GM12892 (cell line): Measurements from ENCODE around the gene MALL.

Experiments
- POLR2A ChIP-seq: IDR thresholded peaks from 2 replicates; pipeline ENCODE4 v1.6.1; 2011; ENCODE audit warnings: low read depth, low read length, control low read depth
- POLR2AphosphoS5 ChIP-seq: IDR thresholded peaks from 2 replicates; pipeline ENCODE4 v1.6.1; 2011; ENCODE audit warnings: low read depth, low read length, control low read depth
- TAF1 ChIP-seq: IDR thresholded peaks from 2 replicates; pipeline ENCODE4 v1.6.1; 2011; ENCODE audit warnings: low read depth, mild to moderate bottlenecking, control low read depth, low read length, borderline replicate concordance

GRCh38 chr2:110149330-110150220 lies 34.0 kb upstream of the MALL start:
- TF ChIP-seq POLR2A (no peak), POLR2AphosphoS5 (no peak), TAF1 (no peak)
